Left renal cortex interstitium (tissue), 4 donors: ENCODE data around the gene WNK4. TPM values are rescaled to one million over a fixed set of nuclear protein-coding genes. Genes with fewer than 3 reads are reported as not detected.

Experiments
- DNase-seq, 4 donors: peaks; one replicate each; pipeline ENCODE4 v3.0.0-alpha.2; 2013; ENCODE audit warnings: low read depth in 4 of 4, low spot score in 2 of 4, missing footprints in 1 of 4
- polyA plus RNA-seq, 4 donors: library from polyadenylated mRNA; unstranded; fragments of 120-200 nt; gene quantifications; one replicate each; pipeline ENCODE4 v1.2.1, GENCODE V29; 2013; ENCODE audit not compliant: insufficient read length in 4 of 4

Gene WNK4
- polyA plus RNA-seq, 4 donors, result 11.2 to 17.9 (median 12.7) TPM

- peak; percentile 76 to 87 (median 80) for DNase-seq
Observed at GRCh38 chr17:42832934-42833766, 52.7 kb downstream of the WNK4 start, which contains the start of gene PSME3. PSME3 (plus strand) TSS chr17:42833397; CDS start chr17:42833632, 235 bp downstream.

- DNase-seq, result no peak
Observed at GRCh38 chr17:42833767-42834422, 53.5 kb downstream of the WNK4 start.

GRCh38 chr17:42835732-42836131 is 55.3 kb downstream of the WNK4 start:
- DNase-seq, result no peak

GRCh38 chr17:42841975-42842685 is 61.7 kb downstream of the WNK4 start:
- DNase-seq, result no peak

GRCh38 chr17:42843358-42843934 is 63.0 kb downstream of the WNK4 start:
- peak in 1 of 4 donors; percentile 61 for DNase-seq

GRCh38 chr17:42844271-42844670 is 63.9 kb downstream of the WNK4 start, which contains the start of gene AOC2:
AOC2 (plus strand) TSS chr17:42844580; CDS start chr17:42844627, 47 bp downstream.
- no peak for DNase-seq

- no peak for DNase-seq
Observed at GRCh38 chr17:42844761-42845555, 64.5 kb downstream of the WNK4 start.

- DNase-seq, result no peak
Observed at GRCh38 chr17:42845556-42845917, 65.1 kb downstream of the WNK4 start.

GRCh38 chr17:42845918-42846593 is 65.6 kb downstream of the WNK4 start:
- DNase-seq, result no peak

Other genes with a start within 250 kb of the WNK4 start
- gene NAGLU, start 244.4 kb upstream of the WNK4 start, polyA plus RNA-seq, result 10 to 100 TPM; 19.3 to 29.7 (median 25.6) TPM
- gene HSD17B1, start 227.7 kb upstream of the WNK4 start, polyA plus RNA-seq, result 1 to 10 TPM; 3.2 to 6.2 (median 5.2) TPM
- 10 to 100 TPM; 57.7 to 67.1 (median 59.9) TPM for gene COASY, start 218.5 kb upstream of the WNK4 start, polyA plus RNA-seq
- gene MLX, start 213.5 kb upstream of the WNK4 start, polyA plus RNA-seq, result 10 to 100 TPM; 33.4 to 42.6 (median 35.8) TPM
- 10 to 100 TPM; 16.2 to 23.4 (median 18.3) TPM for gene PSMC3IP, start 202.9 kb upstream of the WNK4 start, polyA plus RNA-seq
- 10 to 100 TPM; 41.9 to 65.7 (median 51.1) TPM for gene RETREG3, start 171.2 kb upstream of the WNK4 start, polyA plus RNA-seq
- 10 to 100 TPM; 54.4 to 63.9 (median 55.8) TPM for gene TUBG1, start 170.9 kb upstream of the WNK4 start, polyA plus RNA-seq
- 10 to 100 TPM; 19.4 to 42.2 (median 30.5) TPM for gene TUBG2, start 121.3 kb upstream of the WNK4 start, polyA plus RNA-seq
- 10 to 100 TPM; 12.3 to 23.0 (median 19.9) TPM for gene PLEKHH3, start 103.6 kb upstream of the WNK4 start, polyA plus RNA-seq
- 1 to 10 TPM in 3 of 4 donors, under 1 TPM in 1; 0.89 to 2.1 (median 1.5) TPM for gene CCR10, start 98.8 kb upstream of the WNK4 start, polyA plus RNA-seq
- gene CNTNAP1, start 98.1 kb upstream of the WNK4 start, polyA plus RNA-seq, result 10 to 100 TPM in 1 of 4 donors, 1 to 10 TPM in 3; 8.1 to 11.1 (median 8.6) TPM
- 10 to 100 TPM; 32.5 to 65.2 (median 51.7) TPM for gene EZH1, start 35.6 kb upstream of the WNK4 start, polyA plus RNA-seq
- gene RAMP2, start 19.4 kb upstream of the WNK4 start, polyA plus RNA-seq, result 100 to 1,000 TPM in 1 of 4 donors, 10 to 100 TPM in 3; 73.4 to 118 (median 93.3) TPM
- 100 to 1,000 TPM in 1 of 4 donors, 10 to 100 TPM in 3; 77.0 to 101 (median 93.4) TPM for gene VPS25, start 7.2 kb upstream of the WNK4 start, polyA plus RNA-seq
- gene COA3, start 18.1 kb downstream of the WNK4 start, polyA plus RNA-seq, result 100 to 1,000 TPM; 142 to 179 (median 160) TPM
- 1 to 10 TPM in 3 of 4 donors, under 1 TPM in 1; 0.86 to 3.8 (median 2.1) TPM for gene CNTD1, start 18.3 kb downstream of the WNK4 start, polyA plus RNA-seq
- 10 to 100 TPM; 68.8 to 86.1 (median 77.4) TPM for gene BECN1, start 43.7 kb downstream of the WNK4 start, polyA plus RNA-seq
- gene PSME3, start 52.8 kb downstream of the WNK4 start, polyA plus RNA-seq, result 100 to 1,000 TPM in 2 of 4 donors, 10 to 100 TPM in 2; 92.6 to 111 (median 99.4) TPM
- gene AOC2, start 64.0 kb downstream of the WNK4 start, polyA plus RNA-seq, result 1 to 10 TPM in 2 of 4 donors, under 1 TPM in 2; 0.62 to 1.8 (median 1.4) TPM
- gene AOC3, start 70.6 kb downstream of the WNK4 start, polyA plus RNA-seq, result 1 to 10 TPM; 5.0 to 6.9 (median 5.5) TPM
- 1 to 10 TPM; 2.7 to 8.4 (median 5.7) TPM for gene G6PC1, start 120.2 kb downstream of the WNK4 start, polyA plus RNA-seq
- gene AARSD1, start 183.8 kb downstream of the WNK4 start, polyA plus RNA-seq, result 10 to 100 TPM; 52.7 to 86.5 (median 65.3) TPM
- 1 to 10 TPM in 3 of 4 donors, under 1 TPM in 1; 0.87 to 3.3 (median 2.5) TPM for gene PTGES3L, start 199.5 kb downstream of the WNK4 start, polyA plus RNA-seq
- 10 to 100 TPM; 15.3 to 18.6 (median 16.7) TPM for gene RUNDC1, start 200.0 kb downstream of the WNK4 start, polyA plus RNA-seq
- 1,000 to 10,000 TPM; 1,262 to 1,711 (median 1,450) TPM for gene RPL27, start 217.8 kb downstream of the WNK4 start, polyA plus RNA-seq
- gene IFI35, start 226.2 kb downstream of the WNK4 start, polyA plus RNA-seq, result 10 to 100 TPM in 3 of 4 donors, 1 to 10 TPM in 1; 9.9 to 12.5 (median 11.3) TPM
- gene VAT1, start 241.8 kb downstream of the WNK4 start, polyA plus RNA-seq, result 100 to 1,000 TPM; 115 to 133 (median 123) TPM
- 1 to 10 TPM; 2.7 to 3.8 (median 3.5) TPM for gene RND2, start 244.6 kb downstream of the WNK4 start, polyA plus RNA-seq